GM10266 (cell line): ENCODE measurements around the gene PRR3.

ENCODE experiments used
- DNase-seq: peaks from one replicate; pipeline ENCODE4 v3.0.0; 2012; ENCODE audit errors: extremely low spot score
- TF ChIP-seq, protein P1 (sequence below): IDR thresholded peaks from 2 replicates; pipeline ENCODE4 v1.5.1; 2012; ENCODE audit warnings: mild to moderate bottlenecking, low read depth; ENCODE audit not compliant: control insufficient read depth, insufficient read depth; ENCODE audit errors: missing control alignments

The PRR3 gene

DNA sequence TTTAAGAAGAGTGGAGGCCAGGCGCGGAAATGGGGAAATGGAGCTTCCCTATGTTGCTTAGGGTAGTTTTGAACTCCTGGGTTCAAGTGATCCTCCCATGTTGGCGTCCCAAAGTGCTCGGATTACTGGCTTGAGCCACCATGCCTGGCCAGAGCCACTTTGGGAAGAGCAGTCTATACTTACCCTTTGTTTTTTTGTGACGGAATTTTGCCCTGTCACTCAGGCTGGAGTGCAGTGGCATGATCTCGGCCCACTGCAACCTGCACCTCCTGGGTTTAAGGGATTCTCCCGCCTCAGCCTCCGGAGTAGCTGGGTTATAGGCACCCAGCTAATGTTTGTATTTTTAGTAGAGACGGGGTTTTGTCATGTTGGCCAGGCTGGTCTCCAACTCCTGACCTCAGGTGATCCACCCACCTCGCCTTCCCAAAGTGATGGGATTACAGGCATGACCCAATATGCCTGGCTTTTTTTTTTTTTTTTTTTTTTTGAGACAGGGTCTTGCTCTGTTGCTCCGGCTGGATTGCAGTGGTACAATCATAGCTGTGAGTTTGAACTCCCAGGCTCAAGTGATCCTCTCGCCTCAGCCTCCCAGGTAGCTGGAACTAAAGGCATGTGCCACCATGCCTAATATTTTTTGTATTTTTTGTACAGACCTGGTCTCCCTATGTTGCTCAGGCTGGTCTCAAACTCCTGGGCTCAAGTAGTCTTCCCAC lies 42.0 kb downstream of the PRR3 start:
- TF ChIP-seq, protein P1, sequence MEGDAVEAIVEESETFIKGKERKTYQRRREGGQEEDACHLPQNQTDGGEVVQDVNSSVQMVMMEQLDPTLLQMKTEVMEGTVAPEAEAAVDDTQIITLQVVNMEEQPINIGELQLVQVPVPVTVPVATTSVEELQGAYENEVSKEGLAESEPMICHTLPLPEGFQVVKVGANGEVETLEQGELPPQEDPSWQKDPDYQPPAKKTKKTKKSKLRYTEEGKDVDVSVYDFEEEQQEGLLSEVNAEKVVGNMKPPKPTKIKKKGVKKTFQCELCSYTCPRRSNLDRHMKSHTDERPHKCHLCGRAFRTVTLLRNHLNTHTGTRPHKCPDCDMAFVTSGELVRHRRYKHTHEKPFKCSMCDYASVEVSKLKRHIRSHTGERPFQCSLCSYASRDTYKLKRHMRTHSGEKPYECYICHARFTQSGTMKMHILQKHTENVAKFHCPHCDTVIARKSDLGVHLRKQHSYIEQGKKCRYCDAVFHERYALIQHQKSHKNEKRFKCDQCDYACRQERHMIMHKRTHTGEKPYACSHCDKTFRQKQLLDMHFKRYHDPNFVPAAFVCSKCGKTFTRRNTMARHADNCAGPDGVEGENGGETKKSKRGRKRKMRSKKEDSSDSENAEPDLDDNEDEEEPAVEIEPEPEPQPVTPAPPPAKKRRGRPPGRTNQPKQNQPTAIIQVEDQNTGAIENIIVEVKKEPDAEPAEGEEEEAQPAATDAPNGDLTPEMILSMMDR: no peak
- no peak for DNase-seq

- TF ChIP-seq, protein P1: no peak
- DNase-seq: no peak
These were observed 42.7 kb downstream of the PRR3 start for GRCh38 chr6:30599625-30600324.

- TF ChIP-seq, protein P1: no peak
- DNase-seq: no peak
These were observed 43.4 kb downstream of the PRR3 start for GRCh38 chr6:30600451-30600961.

DNA sequence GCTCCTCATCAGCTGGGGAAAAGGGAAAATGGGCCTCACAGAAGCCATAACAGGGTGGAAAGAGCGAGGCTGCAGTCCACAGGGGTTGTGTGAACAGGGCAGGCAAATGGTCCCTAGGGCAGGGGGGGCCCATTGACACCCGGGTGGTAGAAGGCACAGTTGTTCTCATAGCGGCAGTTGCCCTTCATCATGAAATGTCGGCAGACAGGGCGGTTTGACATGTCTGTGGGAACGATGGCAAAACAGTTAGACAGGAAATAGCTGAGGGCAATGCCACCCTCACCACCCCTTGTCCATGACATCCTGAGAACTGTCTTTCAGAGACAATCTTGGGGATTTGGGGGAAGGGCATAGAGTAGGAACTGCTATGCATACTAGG lies 44.3 kb downstream of the PRR3 start:
- no peak for DNase-seq
- TF ChIP-seq, protein P1: no peak

DNA sequence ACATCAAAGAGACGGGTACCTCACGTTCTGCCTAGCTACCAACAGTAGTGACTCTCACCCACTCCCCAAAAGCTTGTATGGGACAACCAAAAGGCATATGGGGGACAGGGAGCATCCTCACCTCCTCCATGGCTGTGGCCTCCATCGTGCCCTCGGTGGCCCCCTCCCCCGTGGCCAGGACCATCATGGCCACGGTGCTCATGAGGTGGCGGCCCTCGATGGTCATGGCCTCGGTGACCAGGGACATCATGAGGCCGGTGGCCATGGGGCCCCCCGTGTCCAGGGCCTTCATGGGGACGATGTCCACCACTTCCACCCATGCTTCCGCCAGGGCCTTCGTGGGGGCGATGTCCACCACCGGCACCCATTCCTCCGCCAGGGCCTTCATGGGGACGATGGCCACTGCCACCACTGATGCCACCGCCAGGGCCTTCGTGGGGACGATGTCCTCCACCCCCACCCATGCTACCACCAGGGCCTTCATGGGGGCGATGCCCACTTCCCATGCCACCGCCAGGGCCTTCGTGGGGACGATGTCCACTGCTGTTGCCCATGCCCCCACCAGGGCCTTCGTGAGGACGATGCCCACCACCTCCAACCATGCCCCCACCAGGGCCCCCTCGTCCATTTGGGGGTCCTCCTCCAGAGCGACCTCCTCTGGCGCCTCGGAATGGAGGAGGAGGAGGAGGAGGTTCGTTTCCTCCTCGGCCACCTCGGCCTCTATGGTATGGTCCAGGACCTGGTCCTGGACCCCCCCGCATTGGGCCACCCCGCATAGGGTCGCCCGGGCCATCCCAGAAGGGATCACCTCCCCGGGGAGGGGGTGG lies 44.9 kb downstream of the PRR3 start:
- TF ChIP-seq, protein P1: no peak

DNA sequence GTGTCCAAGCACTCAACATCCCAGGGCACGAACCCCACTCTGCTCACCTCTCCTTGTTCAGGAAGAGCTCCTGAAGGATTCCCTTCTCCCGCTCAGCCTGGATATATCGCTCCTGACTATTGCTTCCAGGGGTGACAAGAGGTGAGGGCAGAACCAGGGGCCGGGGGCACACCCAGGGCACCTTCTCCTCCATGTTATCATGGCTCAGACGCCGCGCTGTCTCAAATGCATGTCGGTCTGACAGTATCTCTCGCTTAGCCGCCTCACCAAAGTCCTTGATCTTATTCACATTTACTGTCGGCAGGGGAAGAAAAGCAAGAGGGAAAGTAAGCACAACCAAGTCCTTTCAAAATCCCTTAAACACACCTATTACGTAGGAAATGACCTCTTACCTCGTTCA lies 46.9 kb downstream of the PRR3 start:
- DNase-seq: no peak
- TF ChIP-seq, protein P1: no peak

More for the DNA sequence above, 44.9 kb downstream of the PRR3 start:
- no peak for DNase-seq

DNA sequence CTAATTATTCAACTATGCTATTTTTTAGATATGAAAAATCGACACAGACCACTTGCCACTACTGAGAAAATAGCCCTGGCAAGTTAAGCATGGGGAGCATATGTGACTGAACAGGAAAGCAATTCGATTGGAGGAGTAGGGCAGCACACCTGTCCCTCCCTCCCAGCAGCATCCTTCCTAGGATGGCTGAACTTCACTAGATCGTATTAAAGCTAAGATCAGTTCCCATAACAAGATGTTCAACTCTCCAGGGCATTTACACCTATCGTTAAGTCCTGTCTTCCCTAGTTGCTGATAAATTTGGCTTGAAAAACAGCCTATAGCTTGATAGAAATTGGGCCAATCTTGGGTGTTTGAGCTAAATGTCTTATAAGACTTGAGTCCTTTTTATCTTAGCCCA lies 53.0 kb downstream of the PRR3 start:
- no peak for DNase-seq
- TF ChIP-seq, protein P1: no peak
